Measurements from ENCODE around the gene HUS1B.

DNA sequence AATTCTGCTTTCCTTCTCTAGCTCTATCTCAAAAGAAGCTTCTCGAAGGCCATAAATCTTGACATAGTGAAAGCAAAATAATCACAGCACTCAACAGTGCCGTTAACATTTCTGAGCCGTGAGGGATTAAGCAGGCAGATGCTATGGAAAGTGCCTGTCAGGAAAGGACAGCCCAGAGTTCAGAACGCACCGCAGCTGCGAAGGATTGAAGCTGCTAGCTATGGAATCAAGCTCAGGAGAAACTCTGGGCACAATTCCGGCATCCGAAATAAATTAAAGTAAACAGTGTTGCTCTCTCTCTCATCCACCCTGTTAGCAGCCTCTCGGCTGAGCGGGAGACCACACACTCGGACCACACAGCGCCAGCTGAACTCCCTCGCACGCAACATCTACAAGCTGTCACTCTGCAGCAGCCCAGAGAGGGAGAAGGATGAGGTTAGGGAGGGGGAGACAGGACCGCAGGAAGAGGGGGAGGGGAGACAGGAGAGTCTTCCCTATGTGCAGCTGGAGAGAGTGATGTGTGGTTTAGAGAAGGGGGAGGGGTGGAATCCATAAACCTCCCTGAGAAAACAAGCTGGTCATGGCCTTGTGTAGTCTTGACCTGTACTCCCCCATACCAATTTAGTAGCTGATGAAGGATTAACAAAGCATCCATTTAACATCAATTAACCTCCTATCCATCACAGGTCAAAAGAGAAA, 27.0 kb upstream of the HUS1B start:
- TF ChIP-seq, protein P1, sequence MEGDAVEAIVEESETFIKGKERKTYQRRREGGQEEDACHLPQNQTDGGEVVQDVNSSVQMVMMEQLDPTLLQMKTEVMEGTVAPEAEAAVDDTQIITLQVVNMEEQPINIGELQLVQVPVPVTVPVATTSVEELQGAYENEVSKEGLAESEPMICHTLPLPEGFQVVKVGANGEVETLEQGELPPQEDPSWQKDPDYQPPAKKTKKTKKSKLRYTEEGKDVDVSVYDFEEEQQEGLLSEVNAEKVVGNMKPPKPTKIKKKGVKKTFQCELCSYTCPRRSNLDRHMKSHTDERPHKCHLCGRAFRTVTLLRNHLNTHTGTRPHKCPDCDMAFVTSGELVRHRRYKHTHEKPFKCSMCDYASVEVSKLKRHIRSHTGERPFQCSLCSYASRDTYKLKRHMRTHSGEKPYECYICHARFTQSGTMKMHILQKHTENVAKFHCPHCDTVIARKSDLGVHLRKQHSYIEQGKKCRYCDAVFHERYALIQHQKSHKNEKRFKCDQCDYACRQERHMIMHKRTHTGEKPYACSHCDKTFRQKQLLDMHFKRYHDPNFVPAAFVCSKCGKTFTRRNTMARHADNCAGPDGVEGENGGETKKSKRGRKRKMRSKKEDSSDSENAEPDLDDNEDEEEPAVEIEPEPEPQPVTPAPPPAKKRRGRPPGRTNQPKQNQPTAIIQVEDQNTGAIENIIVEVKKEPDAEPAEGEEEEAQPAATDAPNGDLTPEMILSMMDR (conservative IDR thresholded peaks at IDR 0.05; ENCODE audit: low read depth, low read length): no peak
- no peak for TF ChIP-seq EZH2 (IDR thresholded peaks at IDR 0.05; ENCODE audit: low read length, unreplicated experiment)

Measured in PC-3 (cell line).